GM18867 (cell line): ENCODE measurements around the gene BIRC6.
"Not testable (repeated sequence)": the region's sequence is repeated elsewhere in the genome, so short reads cannot be mapped to it uniquely, and the experiment has no call there.

Experiments
- ATAC-seq: cut with Tn5 transposase; IDR thresholded peaks from one replicate; pipeline ENCODE4 v1.9.1; 2021; ENCODE audit warnings: mild to moderate bottlenecking, moderate library complexity; ENCODE audit not compliant: unreplicated experiment

The BIRC6 gene

GRCh38 chr2:32356681-32357317 lies at the start of gene BIRC6:
Gene BIRC6, plus strand, starts transcription at chr2:32357023. Its CDS starts 139 bp downstream, at chr2:32357162.
- peak; percentile 89 for ATAC-seq

GRCh38 chr2:32310577-32310976 lies 46.2 kb upstream of the BIRC6 start:
- ATAC-seq, result no peak

- no peak for ATAC-seq
These were observed 41.9 kb upstream of the BIRC6 start for GRCh38 chr2:32314886-32315285.

GRCh38 chr2:32328679-32329078 lies 28.1 kb upstream of the BIRC6 start:
- not testable (repeated sequence) for ATAC-seq

- ATAC-seq, result not testable (repeated sequence)
These were observed 27.4 kb upstream of the BIRC6 start for GRCh38 chr2:32329180-32329980.

GRCh38 chr2:32330136-32330535 lies 26.7 kb upstream of the BIRC6 start:
- ATAC-seq, result no peak

GRCh38 chr2:32342801-32343200 lies 14.0 kb upstream of the BIRC6 start:
- no peak for ATAC-seq

- ATAC-seq, result not testable (repeated sequence)
These were observed 6.0 kb upstream of the BIRC6 start for GRCh38 chr2:32350797-32351196.

- ATAC-seq, result no peak
These were observed 695 bp upstream of the BIRC6 start for GRCh38 chr2:32355976-32356680.

- peak; percentile 14 for ATAC-seq
These were observed 691 bp downstream of the BIRC6 start for GRCh38 chr2:32357318-32358110.

- ATAC-seq, result no peak
These were observed 1.3 kb downstream of the BIRC6 start for GRCh38 chr2:32358111-32358482.

- no peak for ATAC-seq
These were observed 3.6 kb downstream of the BIRC6 start for GRCh38 chr2:32360416-32360815.

GRCh38 chr2:32362997-32363396 lies 6.2 kb downstream of the BIRC6 start:
- not testable (repeated sequence) for ATAC-seq

GRCh38 chr2:32363597-32363996 lies 6.8 kb downstream of the BIRC6 start:
- ATAC-seq, result peak; percentile 53

GRCh38 chr2:32364290-32364689 lies 7.5 kb downstream of the BIRC6 start:
- not testable (repeated sequence) for ATAC-seq

- not testable (repeated sequence) for ATAC-seq
These were observed 8.9 kb downstream of the BIRC6 start for GRCh38 chr2:32365679-32366078.

- ATAC-seq, result no peak
These were observed 9.8 kb downstream of the BIRC6 start for GRCh38 chr2:32366595-32366994.

GRCh38 chr2:32369222-32369621 lies 12.4 kb downstream of the BIRC6 start:
- no peak for ATAC-seq

- not testable (repeated sequence) for ATAC-seq
These were observed 14.1 kb downstream of the BIRC6 start for GRCh38 chr2:32370942-32371341.

GRCh38 chr2:32372519-32373182 lies 15.8 kb downstream of the BIRC6 start:
- no peak for ATAC-seq
